ENCODE measurements around the gene KCNMA1.

GRCh38 chr10:77024461-77024860, 613.1 kb downstream of the KCNMA1 start:
- TF ChIP-seq POLR2A (IDR thresholded peaks at IDR 0.05) (no peak), CTCF (IDR thresholded peaks at IDR 0.05) (no peak), POLR2AphosphoS5 (IDR thresholded peaks at IDR 0.05) (no peak)
